CD4-positive, CD25-positive, alpha-beta regulatory T cell (primary cell): ENCODE data around the gene IL31RA. TPM values are rescaled to one million over a fixed set of nuclear protein-coding genes. Genes with fewer than 3 reads are reported as not detected.
A peak's percentile ranks its signal among the peaks of the same experiment; 100 is the strongest.

ENCODE experiments used
- ATAC-seq, 2 donors: fragments of 150-1000 bp; cut with Tn5 transposase; one replicate each; pipeline ENCODE4 v1.10.0; 2021; ENCODE audit warnings: low read depth in 2 of 2, moderate number of reproducible peaks in 2 of 2, moderate library complexity in 1 of 2
- DNase-seq, 3 donors: peaks; one replicate each; pipeline versions ENCODE4 v3.0.0 to v3.0.0-alpha.2; 2012 to 2022; ENCODE audit warnings: mixed read lengths in 1 of 3
- H3K27ac ChIP-seq: one replicate; pipeline ENCODE4 v1.7.0; 2013; ENCODE audit warnings: mild to moderate bottlenecking, low read length; ENCODE audit not compliant: insufficient read depth, poor library complexity, severe bottlenecking
- H3K27me3 ChIP-seq: one replicate; pipeline ENCODE4 v1.7.0; 2013; ENCODE audit warnings: low read length; ENCODE audit not compliant: control insufficient read depth, insufficient read depth
- H3K36me3 ChIP-seq: one replicate; pipeline ENCODE4 v1.7.0; 2013; ENCODE audit warnings: mild to moderate bottlenecking, low read length, moderate library complexity; ENCODE audit not compliant: control insufficient read depth, insufficient read depth
- H3K4me1 ChIP-seq: 2 replicates; pipeline ENCODE4 v1.7.0; 2013; ENCODE audit warnings: mild to moderate bottlenecking, low read length; ENCODE audit not compliant: insufficient read depth, control insufficient read depth, poor library complexity, severe bottlenecking
- H3K4me3 ChIP-seq: one replicate; pipeline ENCODE4 v1.7.0; 2013; ENCODE audit warnings: low read depth, mild to moderate bottlenecking, low read length, moderate library complexity
- H3K9me3 ChIP-seq, 2 experiments: 1 replicate in 1 of 2; 2 replicates in 1 of 2; pipeline ENCODE4 v1.7.0; 2013; ENCODE audit warnings: low read length in 2 of 2, mild to moderate bottlenecking in 1 of 2, moderate library complexity in 1 of 2; ENCODE audit not compliant: control insufficient read depth in 2 of 2
- H3K27ac Mint-ChIP-seq, 3 donors: one replicate each; pipeline ENCODE4 v1.8.0; 2020 to 2022; ENCODE audit warnings: mild to moderate bottlenecking in 3 of 3, mixed read lengths in 3 of 3, moderate library complexity in 2 of 3
- H3K27me3 Mint-ChIP-seq: one replicate; pipeline ENCODE4 v1.8.0; 2022; ENCODE audit warnings: mild to moderate bottlenecking, mixed read lengths
- H3K36me3 Mint-ChIP-seq: one replicate; pipeline ENCODE4 v1.8.0; 2020; ENCODE audit warnings: mixed read lengths
- H3K4me1 Mint-ChIP-seq, 4 donors: one replicate each; pipeline ENCODE4 v1.8.0; 2020 to 2022; ENCODE audit warnings: mixed read lengths in 4 of 4, mild to moderate bottlenecking in 1 of 4
- H3K4me3 Mint-ChIP-seq, 4 donors: one replicate each; pipeline ENCODE4 v1.8.0; 2020 to 2022; ENCODE audit warnings: mild to moderate bottlenecking in 4 of 4, mixed read lengths in 4 of 4, moderate library complexity in 3 of 4
- H3K9me3 Mint-ChIP-seq, 7 donors: one replicate each; pipeline ENCODE4 v1.8.0; 2020 to 2022; ENCODE audit warnings: mixed read lengths in 7 of 7, mild to moderate bottlenecking in 3 of 7, moderate library complexity in 2 of 7
- polyA plus RNA-seq, 4 donors: library from polyadenylated mRNA; unstranded; fragments of 300-500 nt; fragmentation: Illumina TruSeq; gene quantifications; one replicate each; pipeline ENCODE4 v1.2.3, GENCODE V29; 2021
- total RNA-seq: library from RNA; stranded (reverse); gene quantifications from one replicate; pipeline ENCODE4 v1.2.3, GENCODE V29; 2022

IL31RA gene
- total and polyA plus RNA-seq, 5 donors from 2014 or later: not detected

GRCh38 chr5:55921617-55922016, 70.5 kb downstream of the IL31RA start:
- Mint-ChIP-seq H3K4me1 (peaks cover 4 to 22% (median 15%) of the 10 kb centered on the region in 4 donors), H3K36me3 (no peaks in the 10 kb centered on the region), H3K27me3 (peaks cover 11% of the 10 kb centered on the region), H3K4me3 (peak overlapping the region in 1 of 4 donors; percentile 34), H3K9me3 (no peaks in the 10 kb centered on the region), H3K27ac (no peak overlapping the region)
- no peaks in the 10 kb centered on the region for H3K9me3 ChIP-seq
- no peak overlapping the region for H3K4me3 ChIP-seq
- no peak for ATAC-seq
- H3K27ac ChIP-seq: no peak overlapping the region
- H3K4me1 ChIP-seq: peaks cover 13% of the 10 kb centered on the region
- H3K27me3 ChIP-seq: no peaks in the 10 kb centered on the region
- DNase-seq: no peak
- no peaks in the 10 kb centered on the region for H3K36me3 ChIP-seq

GRCh38 chr5:55923177-55923771, 72.1 kb downstream of the IL31RA start:
- Mint-ChIP-seq H3K36me3 (no peaks in the 10 kb centered on the region), H3K27ac (peak overlapping the region in 2 of 3 donors; percentile 68 to 83), H3K4me3 (peak overlapping the region; percentile 73 to 96 (median 93)), H3K4me1 (peaks cover 4 to 22% (median 15%) of the 10 kb centered on the region in 4 donors), H3K27me3 (peaks cover 8% of the 10 kb centered on the region), H3K9me3 (no peaks in the 10 kb centered on the region)
- Histone ChIP-seq H3K27ac (no peak overlapping the region), H3K4me1 (peaks cover 13% of the 10 kb centered on the region), H3K9me3 (no peaks in the 10 kb centered on the region), H3K4me3 (peak overlapping the region; percentile 73), H3K27me3 (no peaks in the 10 kb centered on the region), H3K36me3 (no peaks in the 10 kb centered on the region)
- DNase-seq (peak in 1 of 3 donors; percentile 47), ATAC-seq (peak; percentile 38 to 44)

GRCh38 chr5:55923865-55924500, 72.8 kb downstream of the IL31RA start:
- peaks cover 4 to 22% (median 15%) of the 10 kb centered on the region in 4 donors for H3K4me1 Mint-ChIP-seq
- no peak overlapping the region for H3K27ac ChIP-seq
- peak overlapping the region in 2 of 3 donors; percentile 68 to 83 for H3K27ac Mint-ChIP-seq
- no peaks in the 10 kb centered on the region for H3K36me3 ChIP-seq
- no peaks in the 10 kb centered on the region for H3K27me3 ChIP-seq
- peaks cover 13% of the 10 kb centered on the region for H3K4me1 ChIP-seq
- peak; percentile 25 to 43 for ATAC-seq
- no peaks in the 10 kb centered on the region for H3K9me3 Mint-ChIP-seq
- no peaks in the 10 kb centered on the region for H3K36me3 Mint-ChIP-seq
- H3K9me3 ChIP-seq: no peaks in the 10 kb centered on the region
- peaks cover 10% of the 10 kb centered on the region for H3K27me3 Mint-ChIP-seq
- peak overlapping the region; percentile 73 for H3K4me3 ChIP-seq
- DNase-seq: no peak
- H3K4me3 Mint-ChIP-seq: peak overlapping the region; percentile 73 to 96 (median 93)

GRCh38 chr5:55924744-55925143, 73.6 kb downstream of the IL31RA start:
- Histone ChIP-seq H3K9me3 (no peaks in the 10 kb centered on the region), H3K4me1 (peaks cover 13% of the 10 kb centered on the region), H3K4me3 (no peak overlapping the region), H3K36me3 (no peaks in the 10 kb centered on the region), H3K27ac (no peak overlapping the region), H3K27me3 (no peaks in the 10 kb centered on the region)
- ATAC-seq: no peak
- H3K4me3 Mint-ChIP-seq: peak overlapping the region in 1 of 4 donors; percentile 69
- no peaks in the 10 kb centered on the region for H3K36me3 Mint-ChIP-seq
- no peaks in the 10 kb centered on the region for H3K9me3 Mint-ChIP-seq
- peaks cover 4 to 16% (median 10%) of the 10 kb centered on the region in 4 donors for H3K4me1 Mint-ChIP-seq
- H3K27me3 Mint-ChIP-seq: peaks cover 10% of the 10 kb centered on the region
- DNase-seq: no peak
- H3K27ac Mint-ChIP-seq: peak overlapping the region in 1 of 3 donors; percentile 20

GRCh38 chr5:55925181-55925580, 74.0 kb downstream of the IL31RA start:
- H3K4me3 ChIP-seq: no peak overlapping the region
- no peak for DNase-seq
- H3K27me3 Mint-ChIP-seq: peaks cover 10% of the 10 kb centered on the region
- H3K36me3 ChIP-seq: no peaks in the 10 kb centered on the region
- H3K27ac ChIP-seq: no peak overlapping the region
- H3K27me3 ChIP-seq: no peaks in the 10 kb centered on the region
- H3K4me1 ChIP-seq: peaks cover 13% of the 10 kb centered on the region
- H3K36me3 Mint-ChIP-seq: no peaks in the 10 kb centered on the region
- H3K9me3 ChIP-seq: no peaks in the 10 kb centered on the region
- peak overlapping the region in 1 of 3 donors; percentile 20 for H3K27ac Mint-ChIP-seq
- no peak for ATAC-seq
- peak overlapping the region in 1 of 4 donors; percentile 69 for H3K4me3 Mint-ChIP-seq
- no peaks in the 10 kb centered on the region for H3K9me3 Mint-ChIP-seq
- peaks cover 4 to 16% (median 9%) of the 10 kb centered on the region in 4 donors for H3K4me1 Mint-ChIP-seq

- ATAC-seq: no peak
- Mint-ChIP-seq H3K4me3 (no peak overlapping the region), H3K9me3 (no peaks in the 10 kb centered on the region), H3K36me3 (no peaks in the 10 kb centered on the region), H3K4me1 (peaks cover 4 to 14% (median 9%) of the 10 kb centered on the region in 4 donors), H3K27me3 (peaks cover 10% of the 10 kb centered on the region), H3K27ac (no peak overlapping the region)
- Histone ChIP-seq H3K4me3 (no peak overlapping the region), H3K4me1 (peaks cover 13% of the 10 kb centered on the region), H3K27me3 (no peaks in the 10 kb centered on the region), H3K36me3 (no peaks in the 10 kb centered on the region), H3K27ac (no peak overlapping the region), H3K9me3 (no peaks in the 10 kb centered on the region)
- DNase-seq: no peak
Observed at GRCh38 chr5:55925712-55926111, 74.6 kb downstream of the IL31RA start.

GRCh38 chr5:55926476-55926875, 75.3 kb downstream of the IL31RA start:
- Mint-ChIP-seq H3K27ac (no peak overlapping the region), H3K27me3 (peaks cover 10% of the 10 kb centered on the region), H3K4me1 (peaks cover 4 to 13% (median 9%) of the 10 kb centered on the region in 4 donors), H3K9me3 (no peaks in the 10 kb centered on the region), H3K4me3 (no peak overlapping the region), H3K36me3 (no peaks in the 10 kb centered on the region)
- Histone ChIP-seq H3K27ac (no peak overlapping the region), H3K27me3 (no peaks in the 10 kb centered on the region), H3K9me3 (no peaks in the 10 kb centered on the region), H3K4me1 (peaks cover 13% of the 10 kb centered on the region), H3K36me3 (no peaks in the 10 kb centered on the region), H3K4me3 (no peak overlapping the region)
- no peak for DNase-seq
- ATAC-seq: no peak
